HepG2 (cell line): ENCODE data around the gene NUDT19.

Experiments used
- FOXM1 ChIP-seq: sonication (generic); formaldehyde crosslinking; IDR thresholded peaks from 2 replicates; pipeline ENCODE4 v1.5.0; 2020; ENCODE audit warnings: missing genetic modification reagents
- MBD4 ChIP-seq: IDR thresholded peaks from 2 replicates; pipeline ENCODE4 v1.6.1; 2012; ENCODE audit warnings: low read length, inconsistent platforms, borderline replicate concordance
- NR2C2 ChIP-seq: sonication (generic); formaldehyde crosslinking; IDR thresholded peaks from 2 replicates; pipeline ENCODE4 v1.4.0; 2020; ENCODE audit warnings: missing genetic modification reagents, mild to moderate bottlenecking, moderate library complexity, borderline replicate concordance
- RELA ChIP-seq: sonication (generic); formaldehyde crosslinking; IDR thresholded peaks from 2 replicates; pipeline ENCODE4 v1.4.0; 2020; ENCODE audit warnings: missing genetic modification reagents
- ZNF10 ChIP-seq: sonication (generic); formaldehyde crosslinking; IDR thresholded peaks from 2 replicates; pipeline ENCODE4 v1.4.0; 2020; ENCODE audit warnings: mild to moderate bottlenecking, low read depth, missing genetic modification reagents, borderline replicate concordance

- TF ChIP-seq NR2C2 = no peak
- TF ChIP-seq ZNF10 (CRISPR knock-in tag) = no peak
- no peak for TF ChIP-seq FOXM1
- no peak for TF ChIP-seq RELA (CRISPR knock-in tag)
- no peak for TF ChIP-seq MBD4
These were observed 3.3 kb upstream of the NUDT19 start for GRCh38 chr19:32688311-32688710.
